KMS-11 (cell line): ENCODE measurements around the gene RPP38.

Source experiments
- H2AFZ ChIP-seq: fragments of 200-600 bp; sonication (generic); 2 replicates; pipeline ENCODE4 v1.6.1; 2016; ENCODE audit warnings: antibody characterized with exemption, mixed run types, low read depth
- H3K27ac ChIP-seq: fragments of 200-600 bp; sonication (generic); 2 replicates; pipeline ENCODE4 v1.6.1; 2016; ENCODE audit warnings: mild to moderate bottlenecking, mixed run types
- H3K27me3 ChIP-seq: fragments of 200-600 bp; sonication (generic); 2 replicates; pipeline ENCODE4 v1.6.1; 2017; ENCODE audit warnings: mild to moderate bottlenecking, low read depth, mixed run types, moderate library complexity; ENCODE audit not compliant: insufficient read depth
- H3K36me3 ChIP-seq: fragments of 200-600 bp; sonication (generic); 2 replicates; pipeline ENCODE4 v1.6.1; 2017; ENCODE audit warnings: mild to moderate bottlenecking, mixed run types; ENCODE audit not compliant: insufficient read depth
- H3K4me1 ChIP-seq: fragments of 200-600 bp; sonication (generic); 2 replicates; pipeline ENCODE4 v1.6.1; 2016; ENCODE audit warnings: mild to moderate bottlenecking, low read depth, mixed run types; ENCODE audit not compliant: poor library complexity, severe bottlenecking
- H3K4me2 ChIP-seq: fragments of 200-600 bp; sonication (generic); 2 replicates; pipeline ENCODE4 v1.7.0; 2016; ENCODE audit warnings: mild to moderate bottlenecking, mixed run types
- H3K4me3 ChIP-seq: fragments of 200-600 bp; sonication (generic); IDR thresholded peaks from 2 replicates; pipeline ENCODE4 v1.6.1; 2017; ENCODE audit warnings: low read depth, low read length, mixed read lengths; ENCODE audit not compliant: insufficient read depth
- H3K79me2 ChIP-seq: fragments of 200-600 bp; sonication (generic); 2 replicates; pipeline ENCODE4 v1.6.1; 2016; ENCODE audit warnings: low read depth, mixed run types; ENCODE audit not compliant: insufficient read depth
- H3K9ac ChIP-seq: fragments of 200-600 bp; sonication (generic); 2 replicates; pipeline ENCODE4 v1.6.1; 2016; ENCODE audit warnings: mild to moderate bottlenecking, mixed run types
- H4K20me1 ChIP-seq: fragments of 200-600 bp; sonication (generic); 2 replicates; pipeline ENCODE4 v1.6.1; 2016; ENCODE audit warnings: mild to moderate bottlenecking, mixed run types; ENCODE audit not compliant: insufficient read depth
- TF ChIP-seq, protein P1 (sequence below): fragments of 200-600 bp; sonication (generic); conservative IDR thresholded peaks from 2 replicates; pipeline ENCODE4 v1.6.1; 2017; ENCODE audit warnings: low read depth, mild to moderate bottlenecking, antibody characterized with exemption, low read length, moderate library complexity, mixed read lengths

The RPP38 gene, protein sequence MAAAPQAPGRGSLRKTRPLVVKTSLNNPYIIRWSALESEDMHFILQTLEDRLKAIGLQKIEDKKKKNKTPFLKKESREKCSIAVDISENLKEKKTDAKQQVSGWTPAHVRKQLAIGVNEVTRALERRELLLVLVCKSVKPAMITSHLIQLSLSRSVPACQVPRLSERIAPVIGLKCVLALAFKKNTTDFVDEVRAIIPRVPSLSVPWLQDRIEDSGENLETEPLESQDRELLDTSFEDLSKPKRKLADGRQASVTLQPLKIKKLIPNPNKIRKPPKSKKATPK

DNA sequence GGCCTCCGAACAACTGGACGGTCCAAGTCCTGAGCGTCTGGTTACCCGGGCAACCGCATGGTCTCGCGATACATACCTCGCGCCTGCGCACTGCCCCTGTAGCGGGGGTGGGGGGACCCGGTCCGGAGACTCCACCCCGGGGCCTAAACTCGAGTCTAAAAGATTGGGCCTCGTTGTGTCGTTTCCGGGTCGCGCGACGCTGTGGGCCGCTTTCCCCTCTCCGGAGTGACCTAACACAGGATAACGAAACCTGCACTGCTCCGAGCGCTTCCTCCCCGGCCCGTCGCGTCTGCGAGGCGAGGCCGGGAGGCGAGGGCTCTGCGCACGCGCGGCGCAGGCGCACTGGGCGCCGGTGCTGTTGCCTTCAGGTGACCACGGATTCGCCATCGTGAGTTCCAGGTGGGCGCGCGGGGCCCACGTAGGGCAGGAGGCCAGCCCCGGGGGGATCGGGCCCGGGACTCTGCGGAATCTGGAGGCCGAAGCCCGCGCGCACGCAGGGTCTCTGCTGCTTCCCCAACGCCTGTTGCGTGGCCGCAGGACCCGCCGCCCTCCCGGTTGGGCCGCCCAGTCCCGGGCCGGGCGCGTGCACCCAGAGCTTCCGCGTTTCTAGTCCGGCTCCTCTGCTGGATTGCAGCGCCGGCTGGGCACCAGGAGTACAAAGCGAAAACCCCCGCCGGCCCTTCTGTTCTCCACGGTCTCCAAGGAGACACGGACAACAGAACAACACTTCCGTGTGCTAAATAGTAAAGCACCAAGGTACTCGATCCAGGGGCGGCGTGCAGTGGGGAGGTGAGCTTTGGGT, at the start of gene RPP38:
TSS of gene RPP38 (plus strand) at position 345 of the 802 bp plus-strand sequence. CDS start 5,960 bp downstream, outside the sequence.
- peak within 1 kb of the TSS; percentile 97 for H3K4me2 ChIP-seq
- TF ChIP-seq, protein P1, sequence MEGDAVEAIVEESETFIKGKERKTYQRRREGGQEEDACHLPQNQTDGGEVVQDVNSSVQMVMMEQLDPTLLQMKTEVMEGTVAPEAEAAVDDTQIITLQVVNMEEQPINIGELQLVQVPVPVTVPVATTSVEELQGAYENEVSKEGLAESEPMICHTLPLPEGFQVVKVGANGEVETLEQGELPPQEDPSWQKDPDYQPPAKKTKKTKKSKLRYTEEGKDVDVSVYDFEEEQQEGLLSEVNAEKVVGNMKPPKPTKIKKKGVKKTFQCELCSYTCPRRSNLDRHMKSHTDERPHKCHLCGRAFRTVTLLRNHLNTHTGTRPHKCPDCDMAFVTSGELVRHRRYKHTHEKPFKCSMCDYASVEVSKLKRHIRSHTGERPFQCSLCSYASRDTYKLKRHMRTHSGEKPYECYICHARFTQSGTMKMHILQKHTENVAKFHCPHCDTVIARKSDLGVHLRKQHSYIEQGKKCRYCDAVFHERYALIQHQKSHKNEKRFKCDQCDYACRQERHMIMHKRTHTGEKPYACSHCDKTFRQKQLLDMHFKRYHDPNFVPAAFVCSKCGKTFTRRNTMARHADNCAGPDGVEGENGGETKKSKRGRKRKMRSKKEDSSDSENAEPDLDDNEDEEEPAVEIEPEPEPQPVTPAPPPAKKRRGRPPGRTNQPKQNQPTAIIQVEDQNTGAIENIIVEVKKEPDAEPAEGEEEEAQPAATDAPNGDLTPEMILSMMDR = no peak
- H3K27ac ChIP-seq = peak within 1 kb of the TSS; percentile 96
- peaks cover 45% of the 10 kb centered on the region for H3K79me2 ChIP-seq
- no peaks in the 10 kb centered on the region; the same call in 1 of the 2 replicates for H3K27me3 ChIP-seq
- H3K9ac ChIP-seq = peak within 1 kb of the TSS; percentile 95
- H2AFZ ChIP-seq = peak within 1 kb of the TSS; percentile 97
- no peaks in the 10 kb centered on the region; the same call in 1 of the 2 replicates for H3K36me3 ChIP-seq
- H3K4me3 ChIP-seq = peak within 1 kb of the TSS; percentile 46
- H3K4me1 ChIP-seq = peaks cover 20% of the 10 kb centered on the region
- no peaks in the 10 kb centered on the region for H4K20me1 ChIP-seq

DNA sequence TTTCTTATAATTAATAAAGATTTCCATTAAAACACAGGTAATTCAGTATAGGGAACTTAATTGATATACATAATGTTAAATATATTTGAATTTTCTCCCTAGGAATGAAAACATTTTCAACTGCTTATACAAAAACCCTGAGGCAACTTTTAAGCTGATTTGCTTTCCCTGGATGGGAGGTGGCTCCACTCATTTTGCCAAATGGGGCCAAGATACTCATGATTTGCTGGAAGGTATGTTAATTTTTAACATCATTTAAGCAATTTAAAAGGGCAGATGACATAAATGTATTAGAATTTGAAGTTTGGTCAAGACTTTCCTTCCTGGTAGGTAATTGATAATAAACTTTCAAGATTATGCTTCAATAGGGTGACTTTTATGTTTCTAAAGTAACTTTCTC, 47.6 kb upstream of the RPP38 start:
- Histone ChIP-seq H4K20me1 (no peaks in the 10 kb centered on the region), H3K79me2 (no peaks in the 10 kb centered on the region), H3K4me2 (no peak overlapping the region), H3K9ac (no peak overlapping the region), H2AFZ (no peak overlapping the region), H3K27ac (no peak overlapping the region), H3K27me3 (no peaks in the 10 kb centered on the region), H3K36me3 (no peaks in the 10 kb centered on the region), H3K4me1 (no peaks in the 10 kb centered on the region), H3K4me3 (no peak overlapping the region)
- TF ChIP-seq, protein P1 = no peak

DNA sequence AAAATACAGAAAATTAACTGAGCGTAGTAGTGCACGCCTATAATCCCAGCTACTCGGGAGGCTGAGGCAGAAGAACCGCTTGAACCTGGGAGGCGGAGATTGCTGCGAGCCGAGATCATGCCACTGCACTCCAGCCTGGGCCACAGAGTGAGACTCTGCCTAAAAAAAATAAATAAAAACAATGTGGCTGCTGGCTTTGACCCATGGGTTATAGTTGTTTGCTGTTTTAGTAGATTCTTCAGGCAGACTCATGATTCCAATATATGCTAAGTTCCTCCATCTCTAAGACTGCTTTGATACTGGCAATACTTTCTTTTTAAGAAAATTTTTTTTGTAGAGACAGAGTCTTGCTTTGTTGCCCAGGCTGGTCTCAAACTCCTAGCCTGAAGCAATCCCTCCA, 45.0 kb upstream of the RPP38 start:
- Histone ChIP-seq H4K20me1 (no peaks in the 10 kb centered on the region), H3K27me3 (no peaks in the 10 kb centered on the region), H3K36me3 (no peaks in the 10 kb centered on the region), H3K79me2 (no peaks in the 10 kb centered on the region), H3K4me1 (no peaks in the 10 kb centered on the region), H3K27ac (no peak overlapping the region), H3K9ac (no peak overlapping the region), H3K4me2 (no peak overlapping the region), H3K4me3 (no peak overlapping the region), H2AFZ (no peak overlapping the region)
- TF ChIP-seq, protein P1 = no peak

DNA sequence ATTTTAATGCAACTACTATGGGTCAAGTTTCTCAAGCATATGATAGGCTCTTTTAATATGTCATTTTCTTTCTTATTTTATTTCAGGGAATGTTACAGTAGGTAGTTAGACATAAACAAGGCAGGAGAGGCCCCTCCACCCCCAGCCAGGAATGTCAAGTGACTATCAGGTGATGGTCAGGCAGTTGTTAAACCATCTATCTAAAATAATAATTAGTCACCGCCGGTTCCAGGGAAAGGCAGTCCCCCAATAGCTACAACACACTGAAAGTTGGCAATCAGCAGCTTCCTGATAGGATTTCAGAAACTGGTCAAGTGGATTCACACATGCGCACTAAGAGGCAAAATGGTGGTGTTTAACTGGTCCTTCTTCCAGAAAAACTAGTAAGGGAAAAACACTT, 44.1 kb upstream of the RPP38 start:
- no peak overlapping the region for H3K4me2 ChIP-seq
- TF ChIP-seq, protein P1 = no peak
- no peaks in the 10 kb centered on the region for H4K20me1 ChIP-seq
- no peak overlapping the region for H2AFZ ChIP-seq
- H3K27ac ChIP-seq = no peak overlapping the region
- H3K36me3 ChIP-seq = no peaks in the 10 kb centered on the region
- no peaks in the 10 kb centered on the region for H3K79me2 ChIP-seq
- H3K9ac ChIP-seq = no peak overlapping the region
- no peak overlapping the region for H3K4me3 ChIP-seq
- H3K27me3 ChIP-seq = no peaks in the 10 kb centered on the region
- no peaks in the 10 kb centered on the region for H3K4me1 ChIP-seq
